WTC11 (cell line): ENCODE results near the gene RAB7A. TPM values are rescaled to one million over a fixed set of nuclear protein-coding genes. Genes with fewer than 3 reads are reported as not detected.

Source experiments
- ATAC-seq: fragments of 200-7000 bp; cut with Tn5 transposase; 2 replicates; pipeline ENCODE4 v1.10.0; 2021; ENCODE audit warnings: mild to moderate bottlenecking, moderate library complexity
- CTCF ChIA-PET: fragments of 300-600 bp; sonication (Branson Sonifier 250); formaldehyde crosslinking; loops from one replicate; lab custom pipeline; 2021; ENCODE audit warnings: antibody characterized with exemption; lab: Charles Lee
- POLR2A ChIA-PET: fragments of 350-600 bp; sonication (Branson Sonifier 250); formaldehyde crosslinking; loops from one replicate; lab custom pipeline; 2021; ENCODE audit warnings: antibody characterized with exemption; lab: Charles Lee
- DNase-seq: peaks from one replicate; pipeline ENCODE4 v3.0.0; 2021; ENCODE audit warnings: low spot score
- H3K27ac Mint-ChIP-seq: 2 replicates; pipeline ENCODE4 v1.8.0; 2021; ENCODE audit warnings: mixed read lengths
- H3K27me3 Mint-ChIP-seq: 2 replicates; pipeline ENCODE4 v1.8.0; 2021; ENCODE audit warnings: low read depth, mild to moderate bottlenecking, moderate library complexity, mixed read lengths
- H3K36me3 Mint-ChIP-seq: 2 replicates; pipeline ENCODE4 v1.8.0; 2021; ENCODE audit warnings: mixed read lengths
- H3K4me1 Mint-ChIP-seq: 2 replicates; pipeline ENCODE4 v1.8.0; 2022; ENCODE audit warnings: mixed read lengths
- H3K4me3 Mint-ChIP-seq: 2 replicates; pipeline ENCODE4 v1.8.0; 2021; ENCODE audit warnings: mild to moderate bottlenecking, moderate library complexity, mixed read lengths
- H3K9me3 Mint-ChIP-seq: 2 replicates; pipeline ENCODE4 v1.8.0; 2021; ENCODE audit warnings: mixed read lengths
- ATF1 ChIP-seq: sonication (generic); formaldehyde crosslinking; IDR thresholded peaks from 2 replicates; pipeline ENCODE4 v1.8.1; 2023; ENCODE audit warnings: mild to moderate bottlenecking, moderate library complexity, missing genetic modification reagents
- ATF6 ChIP-seq: sonication (generic); formaldehyde crosslinking; IDR thresholded peaks from 2 replicates; pipeline ENCODE4 v1.8.1; 2023; ENCODE audit warnings: mild to moderate bottlenecking, missing genetic modification reagents
- FOXP1 ChIP-seq: sonication (generic); formaldehyde crosslinking; IDR thresholded peaks from 2 replicates; pipeline ENCODE4 v1.8.0; 2022; ENCODE audit warnings: missing genetic modification reagents, mild to moderate bottlenecking, moderate library complexity, borderline replicate concordance
- GTF2I ChIP-seq: fragments of 250-450 bp; sonication (Bioruptor Pico); conservative IDR thresholded peaks from 2 replicates; pipeline ENCODE4 v1.4.0; 2021; ENCODE audit warnings: mild to moderate bottlenecking
- JUN ChIP-seq: sonication (generic); formaldehyde crosslinking; IDR thresholded peaks from 2 replicates; pipeline ENCODE4 v1.8.0; 2023; ENCODE audit warnings: mild to moderate bottlenecking, missing genetic modification reagents
- OVOL2 ChIP-seq: fragments of 250-450 bp; sonication (Bioruptor Pico); IDR thresholded peaks from 2 replicates; pipeline ENCODE4 v1.9.0; 2021; ENCODE audit warnings: mild to moderate bottlenecking, borderline replicate concordance
- RELA ChIP-seq: sonication (generic); formaldehyde crosslinking; IDR thresholded peaks from 2 replicates; pipeline ENCODE4 v1.8.1; 2022; ENCODE audit warnings: missing genetic modification reagents, mild to moderate bottlenecking, borderline replicate concordance
- RORB ChIP-seq: fragments of 250-450 bp; sonication (Bioruptor Pico); IDR thresholded peaks from 2 replicates; pipeline ENCODE4 v1.9.0; 2021; ENCODE audit warnings: mild to moderate bottlenecking
- STAT6 ChIP-seq: sonication (generic); formaldehyde crosslinking; conservative IDR thresholded peaks from 2 replicates; pipeline ENCODE4 v1.8.1; 2023; ENCODE audit warnings: mild to moderate bottlenecking, low read depth, missing genetic modification reagents, moderate library complexity
- TEAD4 ChIP-seq: sonication (generic); formaldehyde crosslinking; IDR thresholded peaks from 2 replicates; pipeline ENCODE4 v1.8.0; 2022; ENCODE audit warnings: mild to moderate bottlenecking, missing genetic modification reagents
- TP53 ChIP-seq: sonication (generic); formaldehyde crosslinking; IDR thresholded peaks from 2 replicates; pipeline ENCODE4 v1.8.1; 2023; ENCODE audit warnings: mild to moderate bottlenecking, missing genetic modification reagents
- USF1 ChIP-seq: sonication (generic); formaldehyde crosslinking; IDR thresholded peaks from 2 replicates; pipeline ENCODE4 v1.8.0; 2022; ENCODE audit warnings: mild to moderate bottlenecking, missing genetic modification reagents
- ZNF121 ChIP-seq: sonication (generic); formaldehyde crosslinking; IDR thresholded peaks from 2 replicates; pipeline ENCODE4 v1.8.0; 2023; ENCODE audit warnings: missing genetic modification reagents
- ZNF232 ChIP-seq: sonication (generic); formaldehyde crosslinking; IDR thresholded peaks from 2 replicates; pipeline ENCODE4 v1.8.0; 2022; ENCODE audit warnings: mild to moderate bottlenecking, missing genetic modification reagents
- total RNA-seq: library from RNA; stranded (reverse); gene quantifications from 3 replicates; pipeline ENCODE4 v1.2.3, GENCODE V29; 2021
- TF ChIP-seq, protein P1 (sequence below): fragments of 250-450 bp; sonication (Bioruptor Pico); IDR thresholded peaks from 2 replicates; pipeline ENCODE4 v1.9.0; 2021; ENCODE audit warnings: mild to moderate bottlenecking, borderline replicate concordance
- TF ChIP-seq, protein P2 (sequence below): sonication (generic); formaldehyde crosslinking; IDR thresholded peaks from 2 replicates; pipeline ENCODE4 v1.8.0; 2022; ENCODE audit warnings: mild to moderate bottlenecking, missing genetic modification reagents

Gene RAB7A
- total RNA-seq, 1 experiment from 2014 or later = 184 TPM

GRCh38 chr3:128764863-128765262 is 38.9 kb downstream of the RAB7A start:
- peaks cover 38% of the 10 kb centered on the region for H3K4me1 Mint-ChIP-seq
- CTCF ChIA-PET = interaction anchor here (1.3 kb wide), 1 partner anchor 19 kb away, joined by 4 read pairs; no protein-coding TSS in a partner anchor

DNA sequence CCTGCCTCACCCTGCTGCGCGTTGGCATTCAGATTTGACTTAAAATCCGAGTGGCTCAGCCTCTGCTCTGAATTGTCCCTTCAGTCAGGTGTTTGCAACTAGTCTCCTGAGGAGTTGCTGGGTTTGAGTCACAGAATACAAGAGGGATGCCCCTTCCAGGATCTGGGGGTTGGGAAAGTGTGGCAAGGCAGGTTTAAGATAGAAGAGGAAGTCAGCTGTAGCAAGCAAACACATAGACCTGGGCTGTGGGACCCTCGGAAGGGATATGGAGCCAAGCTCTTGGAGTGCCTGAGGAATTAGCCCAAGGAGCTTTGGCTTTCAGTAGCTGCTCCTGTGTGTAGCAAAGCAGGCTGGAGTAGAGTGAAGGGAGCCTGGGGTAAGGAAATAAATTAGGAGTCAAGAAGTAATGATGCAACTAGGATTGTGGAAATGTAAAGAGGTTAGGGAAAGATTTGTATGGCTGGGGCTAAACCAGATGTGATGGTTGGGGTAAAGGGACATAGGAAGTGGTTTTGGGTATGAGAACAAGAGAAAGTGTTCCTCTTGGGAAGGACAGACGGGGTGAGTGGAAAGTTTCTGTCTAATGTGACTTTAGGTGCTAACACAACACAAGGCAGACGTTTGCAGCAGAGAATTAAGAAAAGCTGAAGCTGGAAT is 41.2 kb downstream of the RAB7A start:
- CTCF ChIA-PET = interaction anchor here (1.6 to 4.2 kb wide), 3 partner anchors 21 to 87 kb away, joined by 11 to 16 read pairs (median 11); no protein-coding TSS in a partner anchor
- Mint-ChIP-seq H3K4me1 (peaks cover 47% of the 10 kb centered on the region), H3K27ac (peak overlapping the region; percentile 78), H3K36me3 (peaks cover 26% of the 10 kb centered on the region), H3K9me3 (peaks cover 11% of the 10 kb centered on the region), H3K27me3 (no peaks in the 10 kb centered on the region), H3K4me3 (no peak overlapping the region)
- ATAC-seq (peak; percentile 39), DNase-seq (no peak)
- POLR2A ChIA-PET = no interaction called here
- TF ChIP-seq ZNF232 = no peak
- no peak for TF ChIP-seq JUN (CRISPR knock-in tag)
- no peak for TF ChIP-seq OVOL2
- no peak for TF ChIP-seq TEAD4
- TF ChIP-seq, protein P1, sequence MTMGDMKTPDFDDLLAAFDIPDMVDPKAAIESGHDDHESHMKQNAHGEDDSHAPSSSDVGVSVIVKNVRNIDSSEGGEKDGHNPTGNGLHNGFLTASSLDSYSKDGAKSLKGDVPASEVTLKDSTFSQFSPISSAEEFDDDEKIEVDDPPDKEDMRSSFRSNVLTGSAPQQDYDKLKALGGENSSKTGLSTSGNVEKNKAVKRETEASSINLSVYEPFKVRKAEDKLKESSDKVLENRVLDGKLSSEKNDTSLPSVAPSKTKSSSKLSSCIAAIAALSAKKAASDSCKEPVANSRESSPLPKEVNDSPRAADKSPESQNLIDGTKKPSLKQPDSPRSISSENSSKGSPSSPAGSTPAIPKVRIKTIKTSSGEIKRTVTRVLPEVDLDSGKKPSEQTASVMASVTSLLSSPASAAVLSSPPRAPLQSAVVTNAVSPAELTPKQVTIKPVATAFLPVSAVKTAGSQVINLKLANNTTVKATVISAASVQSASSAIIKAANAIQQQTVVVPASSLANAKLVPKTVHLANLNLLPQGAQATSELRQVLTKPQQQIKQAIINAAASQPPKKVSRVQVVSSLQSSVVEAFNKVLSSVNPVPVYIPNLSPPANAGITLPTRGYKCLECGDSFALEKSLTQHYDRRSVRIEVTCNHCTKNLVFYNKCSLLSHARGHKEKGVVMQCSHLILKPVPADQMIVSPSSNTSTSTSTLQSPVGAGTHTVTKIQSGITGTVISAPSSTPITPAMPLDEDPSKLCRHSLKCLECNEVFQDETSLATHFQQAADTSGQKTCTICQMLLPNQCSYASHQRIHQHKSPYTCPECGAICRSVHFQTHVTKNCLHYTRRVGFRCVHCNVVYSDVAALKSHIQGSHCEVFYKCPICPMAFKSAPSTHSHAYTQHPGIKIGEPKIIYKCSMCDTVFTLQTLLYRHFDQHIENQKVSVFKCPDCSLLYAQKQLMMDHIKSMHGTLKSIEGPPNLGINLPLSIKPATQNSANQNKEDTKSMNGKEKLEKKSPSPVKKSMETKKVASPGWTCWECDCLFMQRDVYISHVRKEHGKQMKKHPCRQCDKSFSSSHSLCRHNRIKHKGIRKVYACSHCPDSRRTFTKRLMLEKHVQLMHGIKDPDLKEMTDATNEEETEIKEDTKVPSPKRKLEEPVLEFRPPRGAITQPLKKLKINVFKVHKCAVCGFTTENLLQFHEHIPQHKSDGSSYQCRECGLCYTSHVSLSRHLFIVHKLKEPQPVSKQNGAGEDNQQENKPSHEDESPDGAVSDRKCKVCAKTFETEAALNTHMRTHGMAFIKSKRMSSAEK (CRISPR knock-in tag) = no peak
- TF ChIP-seq ATF1 (CRISPR knock-in tag) = no peak
- TF ChIP-seq ZNF121 (CRISPR knock-in tag) = no peak
- TF ChIP-seq TP53 (CRISPR knock-in tag) = no peak

More at GRCh38 chr3:128764863-128765262, 38.9 kb downstream of the RAB7A start:
- H3K9me3 Mint-ChIP-seq = no peaks in the 10 kb centered on the region
- TF ChIP-seq OVOL2 = no peak
- no peak for TF ChIP-seq RELA
- TF ChIP-seq USF1 (CRISPR knock-in tag) = no peak
- TF ChIP-seq ATF6 (CRISPR knock-in tag) = no peak
- no peak for TF ChIP-seq RORB (CRISPR knock-in tag)
- TF ChIP-seq FOXP1 (CRISPR knock-in tag) = no peak
- TF ChIP-seq STAT6 (CRISPR knock-in tag) = no peak
- TF ChIP-seq, protein P2, sequence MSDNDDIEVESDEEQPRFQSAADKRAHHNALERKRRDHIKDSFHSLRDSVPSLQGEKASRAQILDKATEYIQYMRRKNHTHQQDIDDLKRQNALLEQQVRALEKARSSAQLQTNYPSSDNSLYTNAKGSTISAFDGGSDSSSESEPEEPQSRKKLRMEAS (CRISPR knock-in tag) = no peak
- TF ChIP-seq GTF2I (CRISPR knock-in tag) = no peak
- TF ChIP-seq, all 79 proteins: peak for 0
- DNase-seq (no peak), ATAC-seq (no peak)
- no peaks in the 10 kb centered on the region for H3K27me3 Mint-ChIP-seq
- H3K4me3 Mint-ChIP-seq = no peak overlapping the region
- peaks cover 15% of the 10 kb centered on the region for H3K36me3 Mint-ChIP-seq
- peak overlapping the region; percentile 34 for H3K27ac Mint-ChIP-seq
- POLR2A ChIA-PET = no interaction called here
